Endothelial cell of umbilical vein (primary cell): ENCODE data around the gene COPE.

Source experiments
- JUN ChIP-seq: IDR thresholded peaks from 2 replicates; pipeline ENCODE4 v1.6.1; 2011; ENCODE audit warnings: borderline replicate concordance, low read depth; ENCODE audit not compliant: insufficient read length, insufficient read depth
- MYC ChIP-seq: IDR thresholded peaks from one replicate; pipeline ENCODE4 v1.6.1; 2011; ENCODE audit warnings: mild to moderate bottlenecking, low read depth, low read length
- TF ChIP-seq, protein P1 (sequence below): IDR thresholded peaks from 2 replicates; pipeline ENCODE4 v1.6.1; 2011; ENCODE audit not compliant: insufficient read depth, insufficient read length
- TF ChIP-seq, protein P2 (sequence below), 2 donors: IDR thresholded peaks; 1 replicate in 1 of 2; 2 replicates in 1 of 2; pipeline ENCODE4 v1.5.1; 2011; ENCODE audit warnings: low read length in 2 of 2, mild to moderate bottlenecking in 2 of 2, moderate library complexity in 2 of 2, control low read depth in 1 of 2, inconsistent platforms in 1 of 2, low read depth in 1 of 2; ENCODE audit not compliant: insufficient read depth in 1 of 2; ENCODE audit errors: extremely low read depth in 1 of 2

DNA sequence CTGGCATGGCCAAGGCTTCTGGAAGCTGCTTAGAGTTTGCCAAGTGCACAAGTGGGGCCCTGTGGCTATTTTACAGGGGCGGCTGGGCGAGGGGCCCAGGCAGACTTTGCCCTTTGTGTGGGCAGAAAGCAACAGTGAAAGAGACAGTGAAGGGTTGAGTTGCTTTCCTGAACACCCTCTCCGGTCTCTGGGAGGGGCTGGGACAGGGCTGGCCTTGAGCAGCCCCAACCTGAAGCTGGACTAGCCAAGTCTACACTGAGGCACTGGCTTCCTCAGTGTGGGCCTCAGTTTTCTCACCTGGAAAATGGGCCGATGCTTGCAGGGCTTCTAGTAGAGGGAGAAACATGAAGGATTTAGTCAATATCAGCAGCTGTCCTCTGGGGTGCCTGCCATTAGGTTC lies 24.3 kb upstream of the COPE start:
- TF ChIP-seq, protein P1, sequence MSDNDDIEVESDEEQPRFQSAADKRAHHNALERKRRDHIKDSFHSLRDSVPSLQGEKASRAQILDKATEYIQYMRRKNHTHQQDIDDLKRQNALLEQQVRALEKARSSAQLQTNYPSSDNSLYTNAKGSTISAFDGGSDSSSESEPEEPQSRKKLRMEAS: no peak
- TF ChIP-seq, protein P2, sequence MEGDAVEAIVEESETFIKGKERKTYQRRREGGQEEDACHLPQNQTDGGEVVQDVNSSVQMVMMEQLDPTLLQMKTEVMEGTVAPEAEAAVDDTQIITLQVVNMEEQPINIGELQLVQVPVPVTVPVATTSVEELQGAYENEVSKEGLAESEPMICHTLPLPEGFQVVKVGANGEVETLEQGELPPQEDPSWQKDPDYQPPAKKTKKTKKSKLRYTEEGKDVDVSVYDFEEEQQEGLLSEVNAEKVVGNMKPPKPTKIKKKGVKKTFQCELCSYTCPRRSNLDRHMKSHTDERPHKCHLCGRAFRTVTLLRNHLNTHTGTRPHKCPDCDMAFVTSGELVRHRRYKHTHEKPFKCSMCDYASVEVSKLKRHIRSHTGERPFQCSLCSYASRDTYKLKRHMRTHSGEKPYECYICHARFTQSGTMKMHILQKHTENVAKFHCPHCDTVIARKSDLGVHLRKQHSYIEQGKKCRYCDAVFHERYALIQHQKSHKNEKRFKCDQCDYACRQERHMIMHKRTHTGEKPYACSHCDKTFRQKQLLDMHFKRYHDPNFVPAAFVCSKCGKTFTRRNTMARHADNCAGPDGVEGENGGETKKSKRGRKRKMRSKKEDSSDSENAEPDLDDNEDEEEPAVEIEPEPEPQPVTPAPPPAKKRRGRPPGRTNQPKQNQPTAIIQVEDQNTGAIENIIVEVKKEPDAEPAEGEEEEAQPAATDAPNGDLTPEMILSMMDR (IDR thresholded peaks at IDR 0.05; ENCODE audit: extremely low read depth in 1 of 2, insufficient read depth in 1 of 2, low read depth in 1 of 2, low read length in 2 of 2): no peak
- no peak for TF ChIP-seq JUN
- no peak for TF ChIP-seq MYC
